NOMO-1 treated with DMSO at 0.1 percent for 48 hours (cell line): ENCODE measurements around the gene TSR1.
A peak's percentile ranks its signal among the peaks of the same experiment; 100 is the strongest.

Experiments
- DNase-seq: peaks from one replicate; lab custom pipeline; 2025; ENCODE audit not compliant: unreplicated experiment; lab: John Stamatoyannopoulos, UW

TSR1 gene

GRCh38 chr17:2336215-2336851, at the start of gene TSR1:
Gene TSR1, minus strand, starts transcription at chr17:2336457. Its CDS starts 30 bp downstream, at chr17:2336427.
- peak; percentile 73 for DNase-seq

GRCh38 chr17:2385240-2386210, 49.3 kb upstream of the TSR1 start:
- no peak for DNase-seq

DNA sequence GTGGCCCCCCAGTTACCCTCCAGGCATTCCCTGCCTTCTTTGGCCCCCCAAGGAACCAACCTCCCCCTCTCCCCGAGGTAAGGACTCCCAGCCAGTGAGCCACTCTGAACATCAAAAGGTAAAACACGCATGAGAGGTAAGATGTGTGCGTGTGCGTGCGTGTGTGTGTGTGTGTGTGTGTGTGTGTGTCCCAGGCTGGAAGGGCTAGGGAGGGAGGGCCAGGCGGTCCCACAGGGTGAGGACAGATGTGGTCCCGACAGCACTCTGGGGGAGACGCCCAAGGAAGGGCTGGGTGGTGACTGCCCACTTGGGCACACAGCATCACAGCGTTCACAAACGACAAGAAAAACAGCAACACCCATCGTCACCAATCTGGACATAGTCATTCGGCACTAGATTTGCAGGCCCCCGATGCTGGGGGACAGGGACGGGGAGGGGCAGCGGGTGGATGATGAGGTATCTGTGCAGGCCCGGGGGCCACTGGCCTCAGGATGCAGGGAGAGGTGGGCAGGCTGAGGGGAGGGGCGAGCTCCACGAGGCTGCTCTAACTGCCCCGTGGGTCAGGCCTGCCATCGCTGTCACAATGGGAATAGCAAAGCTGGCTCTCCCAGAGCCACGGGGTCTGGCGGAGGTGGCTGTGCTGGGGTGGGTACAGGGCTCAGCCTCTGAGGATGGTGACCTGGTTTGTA, 48.3 kb upstream of the TSR1 start:
- no peak for DNase-seq

- no peak for DNase-seq
These were observed 47.4 kb upstream of the TSR1 start for GRCh38 chr17:2383628-2384167.

GRCh38 chr17:2380950-2381649, 44.8 kb upstream of the TSR1 start:
- no peak for DNase-seq

- no peak for DNase-seq
These were observed 44.1 kb upstream of the TSR1 start for GRCh38 chr17:2380226-2380922.

DNA sequence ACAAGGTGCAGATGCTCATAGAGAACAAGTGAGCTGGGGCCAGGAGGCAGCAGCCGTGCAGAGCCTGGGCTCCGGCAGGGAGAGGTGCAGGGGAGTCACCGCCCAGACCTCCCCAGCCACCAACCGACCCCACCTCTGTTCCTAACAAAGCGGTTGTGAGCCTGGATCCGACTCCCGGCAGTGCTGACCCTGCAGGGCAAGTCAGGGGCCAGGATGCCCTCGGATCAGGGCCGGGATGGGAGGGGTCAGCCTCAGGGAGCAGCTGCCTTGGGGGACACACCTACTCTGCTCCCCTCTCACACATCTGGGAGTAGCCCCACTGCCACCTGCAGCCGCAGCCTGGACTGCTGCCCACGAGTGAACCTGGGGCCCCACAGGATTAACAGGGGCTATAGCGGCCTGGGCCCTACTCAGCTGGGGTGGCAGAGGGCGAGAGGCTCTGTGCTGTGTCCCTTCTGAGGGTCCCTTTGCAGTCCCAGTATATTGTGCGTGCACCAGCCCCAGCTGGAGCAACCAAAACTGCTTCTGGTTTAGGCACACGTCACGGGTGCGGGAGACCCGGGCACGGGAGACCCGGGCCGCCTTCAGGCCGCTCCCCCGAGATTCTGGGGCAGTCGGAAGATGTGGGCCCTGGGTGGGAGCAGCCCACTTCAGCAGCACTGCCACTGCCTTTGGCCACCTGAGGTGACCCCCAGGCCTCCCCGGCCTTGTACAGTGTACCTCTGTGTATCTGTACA, 43.4 kb upstream of the TSR1 start:
- DNase-seq = no peak

GRCh38 chr17:2378905-2379304, 42.6 kb upstream of the TSR1 start:
- DNase-seq = no peak

- no peak for DNase-seq
These were observed 41.4 kb upstream of the TSR1 start for GRCh38 chr17:2377659-2378058.

DNA sequence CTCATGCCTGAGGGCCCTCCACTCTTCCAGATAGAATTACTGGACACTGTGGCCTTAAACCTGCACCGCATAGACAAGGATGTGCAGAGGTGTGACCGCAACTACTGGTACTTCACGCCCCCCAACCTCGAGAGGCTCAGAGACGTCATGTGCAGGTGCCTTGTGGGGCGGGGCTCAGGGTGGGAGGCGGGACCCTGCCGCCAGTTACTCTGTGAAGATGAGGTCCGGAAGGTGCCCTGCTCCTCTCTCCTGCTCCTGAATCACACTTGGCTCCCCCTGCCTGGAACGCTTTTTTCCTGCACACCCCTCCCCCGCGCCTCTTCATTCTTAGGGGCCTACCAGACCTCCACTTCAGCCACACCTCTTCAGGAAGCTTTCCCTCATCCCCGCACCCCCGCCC, 39.9 kb upstream of the TSR1 start:
- no peak for DNase-seq

DNA sequence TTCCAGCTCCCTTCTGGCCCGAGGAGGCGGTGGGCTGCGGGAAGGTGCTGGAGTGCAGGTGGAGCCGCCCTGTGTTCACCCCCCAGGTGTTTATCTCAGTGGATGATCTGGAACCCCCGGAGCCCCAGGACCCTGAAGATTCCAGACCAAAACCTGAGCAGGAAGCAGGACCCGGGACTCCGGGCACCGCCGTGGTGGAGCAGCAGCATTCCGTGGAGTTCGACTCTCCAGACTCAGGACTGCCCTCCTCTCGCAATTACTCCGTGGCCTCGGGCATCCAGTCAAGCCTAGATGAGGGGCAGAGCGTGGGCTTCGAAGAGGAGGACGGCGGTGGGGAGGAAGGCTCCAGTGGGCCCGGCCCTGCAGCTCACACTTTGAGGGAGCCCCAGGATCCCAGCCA, 39.1 kb upstream of the TSR1 start:
- DNase-seq = no peak

- DNase-seq = no peak
These were observed 38.5 kb upstream of the TSR1 start for GRCh38 chr17:2374549-2375285.

- no peak for DNase-seq
These were observed 36.9 kb upstream of the TSR1 start for GRCh38 chr17:2373179-2373578.

- DNase-seq = no peak
These were observed 36.4 kb upstream of the TSR1 start for GRCh38 chr17:2372681-2373080.

- DNase-seq = no peak
These were observed 35.9 kb upstream of the TSR1 start for GRCh38 chr17:2372180-2372579.

DNA sequence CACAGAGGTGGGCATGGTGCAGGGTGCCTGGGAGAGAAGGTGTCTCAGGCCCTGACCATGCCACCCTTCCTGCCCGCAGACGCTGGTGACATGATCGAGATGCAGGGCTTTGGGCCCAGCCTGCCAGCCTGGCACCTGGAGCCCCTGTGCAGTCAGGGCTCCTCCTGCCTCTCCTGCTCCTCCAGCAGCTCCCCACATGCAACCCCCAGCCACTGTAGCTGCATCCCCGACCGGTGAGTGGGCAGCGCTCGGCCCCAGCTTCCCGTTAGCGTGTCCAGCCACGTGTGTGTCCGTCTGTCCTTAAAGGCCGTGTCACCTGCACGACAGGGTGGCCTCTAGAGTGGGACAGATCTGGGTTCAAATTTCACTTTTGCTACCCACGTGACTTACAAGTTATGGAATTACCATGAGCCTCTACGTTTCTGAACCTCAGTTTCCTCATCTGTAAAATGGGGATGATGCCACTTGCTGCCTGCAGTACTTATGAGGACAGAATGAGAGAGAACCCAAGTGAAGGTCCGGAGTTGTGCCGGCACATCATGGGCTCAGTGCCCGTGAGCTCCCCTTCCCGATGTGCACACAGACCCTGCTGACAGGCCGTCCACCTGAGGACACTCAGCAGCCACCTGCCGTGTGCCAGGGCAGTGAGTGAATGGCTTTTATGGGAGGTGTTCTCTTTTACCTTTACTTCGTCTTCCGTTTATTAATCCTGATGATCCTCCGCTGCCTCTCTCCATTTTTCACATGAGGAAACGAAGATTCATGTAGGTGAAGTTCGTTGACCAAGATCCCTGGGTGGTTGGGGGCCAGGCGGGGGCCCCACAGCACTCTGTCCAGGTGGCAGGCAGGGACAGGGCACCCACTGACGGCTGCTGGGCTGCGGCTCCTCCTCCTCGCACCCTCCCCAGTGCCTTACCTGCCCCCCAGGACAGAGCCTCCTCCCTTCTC, 35.2 kb upstream of the TSR1 start:
- no peak for DNase-seq

DNA sequence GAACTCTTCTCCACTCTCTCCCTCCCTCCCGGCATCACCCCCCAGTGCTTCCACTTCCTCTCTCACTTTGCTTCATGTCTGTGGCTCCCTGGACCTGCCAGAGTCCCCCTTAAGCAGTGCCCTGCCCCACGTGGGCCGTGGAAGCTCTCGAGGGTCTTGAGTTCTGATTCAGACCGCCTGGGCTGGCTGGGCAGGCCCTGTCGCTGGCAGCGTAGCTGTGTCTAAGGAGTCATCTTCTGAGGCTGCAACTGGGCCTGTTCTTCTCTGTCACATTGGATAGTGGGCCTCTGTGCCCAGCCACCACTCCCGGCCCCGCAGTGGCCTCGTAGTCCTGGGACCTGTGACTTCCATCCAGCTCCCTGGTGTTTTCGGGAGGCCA, 33.9 kb upstream of the TSR1 start:
- DNase-seq = no peak
